ENCODE data around the gene IFNLR1. TPM values are rescaled to one million over a fixed set of nuclear protein-coding genes. Genes with fewer than 3 reads are reported as not detected.

IFNLR1 gene
- polyA plus RNA-seq, 1 donor (not counting 4 experiments of a cell fraction or from before 2014, with no cell fraction given), result 3.4 TPM

- FAIRE-seq (no peak), DNase-seq (ENCODE audit: low read depth, low spot score) (no peak)
- Histone ChIP-seq H3K9me1 (ENCODE audit: control insufficient read depth, extremely low read depth, insufficient read depth, low read length) (no peaks in the 10 kb centered on the region), H3K4me1 (ENCODE audit: control insufficient read depth, extremely low read depth, insufficient read depth, low read length) (peaks cover 27% of the 10 kb centered on the region), H3K27me3 (ENCODE audit: control insufficient read depth, extremely low read depth, insufficient read depth, low read length) (no peaks in the 10 kb centered on the region), H3K9ac (ENCODE audit: control insufficient read depth, extremely low read depth, insufficient read depth, low read length) (no peak overlapping the region), H3K36me3 (ENCODE audit: control insufficient read depth in 2 of 2, extremely low read depth in 1 of 2, insufficient read depth in 2 of 2, low read length in 2 of 2) (no peaks in the 10 kb centered on the region), H3K9me3 (ENCODE audit: control insufficient read depth, low read depth, low read length) (no peaks in the 10 kb centered on the region), H4K20me1 (ENCODE audit: control insufficient read depth, extremely low read depth, insufficient read depth, low read length) (no peaks in the 10 kb centered on the region), H3K27ac (ENCODE audit: control insufficient read depth, insufficient read depth, low read length) (no peak overlapping the region), H2AFZ (ENCODE audit: control insufficient read depth, low read length) (no peak overlapping the region), H3K4me2 (ENCODE audit: control insufficient read depth, extremely low read depth, insufficient read depth, low read depth, low read length) (no peak overlapping the region), H3K4me3 (ENCODE audit: control insufficient read depth in 2 of 3, extremely low read depth in 1 of 3, insufficient read depth in 2 of 3, low read depth in 1 of 3, low read length in 3 of 3) (no peak overlapping the region), H3K79me2 (ENCODE audit: control insufficient read depth, insufficient read depth, low read length) (no peaks in the 10 kb centered on the region)
- no peak for TF ChIP-seq EZH2 (IDR thresholded peaks at IDR 0.05; ENCODE audit: low read length)
- TF ChIP-seq CTCF (optimal IDR thresholded peaks at IDR 0.05 in 1 of 3, IDR thresholded peaks at IDR 0.05 in 1 of 3, conservative IDR thresholded peaks at IDR 0.05 in 1 of 3; ENCODE audit: extremely low read depth in 1 of 3, insufficient read depth in 2 of 3, low read length in 3 of 3), result no peak
- dilution Hi-C loops (cut with MboI; ENCODE audit: extremely low pct_ligation_motif_present, low sequenced_read_pairs), result no loop called here
Observed at GRCh38 chr1:24147816-24148215, 39.3 kb downstream of the IFNLR1 start.

DNA sequence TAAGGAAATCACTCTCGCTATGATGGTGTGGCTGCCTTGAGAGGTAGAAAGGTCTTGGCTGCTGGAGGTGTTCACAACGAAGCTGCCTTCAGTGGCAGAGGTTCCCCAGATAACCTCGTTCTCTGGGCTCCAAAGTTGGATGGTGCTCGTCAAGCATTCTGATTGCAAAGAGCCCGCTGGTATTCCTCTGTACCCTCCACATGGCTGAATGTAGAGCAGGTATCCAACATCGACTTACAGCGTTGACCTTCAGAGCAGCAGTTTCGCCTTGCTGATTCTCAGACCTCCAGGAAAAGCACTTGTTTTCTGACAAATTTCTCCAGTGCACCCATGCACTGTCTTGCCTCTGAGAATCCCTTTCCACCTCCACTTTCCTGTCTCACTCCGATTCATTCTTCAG, 39.9 kb downstream of the IFNLR1 start:
- DNase-seq (ENCODE audit: low read depth, low spot score) (no peak), FAIRE-seq (no peak)
- H3K9me1 ChIP-seq (ENCODE audit: control insufficient read depth, extremely low read depth, insufficient read depth, low read length), result no peaks in the 10 kb centered on the region
- H3K4me2 ChIP-seq (ENCODE audit: control insufficient read depth, extremely low read depth, insufficient read depth, low read depth, low read length), result no peak overlapping the region
- no peaks in the 10 kb centered on the region for H3K79me2 ChIP-seq (ENCODE audit: control insufficient read depth, insufficient read depth, low read length)
- no peak overlapping the region for H2AFZ ChIP-seq (ENCODE audit: control insufficient read depth, low read length)
- no peak overlapping the region for H3K4me3 ChIP-seq (ENCODE audit: control insufficient read depth in 2 of 3, extremely low read depth in 1 of 3, insufficient read depth in 2 of 3, low read depth in 1 of 3, low read length in 3 of 3)
- TF ChIP-seq CTCF (optimal IDR thresholded peaks at IDR 0.05 in 1 of 3, IDR thresholded peaks at IDR 0.05 in 1 of 3, conservative IDR thresholded peaks at IDR 0.05 in 1 of 3; ENCODE audit: extremely low read depth in 1 of 3, insufficient read depth in 2 of 3, low read length in 3 of 3), result no peak
- TF ChIP-seq EZH2 (IDR thresholded peaks at IDR 0.05; ENCODE audit: low read length), result no peak
- no peaks in the 10 kb centered on the region for H3K9me3 ChIP-seq (ENCODE audit: control insufficient read depth, low read depth, low read length)
- H4K20me1 ChIP-seq (ENCODE audit: control insufficient read depth, extremely low read depth, insufficient read depth, low read length), result no peaks in the 10 kb centered on the region
- H3K4me1 ChIP-seq (ENCODE audit: control insufficient read depth, extremely low read depth, insufficient read depth, low read length), result peaks cover 33% of the 10 kb centered on the region
- dilution Hi-C loops (cut with MboI; ENCODE audit: extremely low pct_ligation_motif_present, low sequenced_read_pairs), result no loop called here
- H3K27ac ChIP-seq (ENCODE audit: control insufficient read depth, insufficient read depth, low read length), result no peak overlapping the region
- no peaks in the 10 kb centered on the region for H3K27me3 ChIP-seq (ENCODE audit: control insufficient read depth, extremely low read depth, insufficient read depth, low read length)
- no peaks in the 10 kb centered on the region for H3K36me3 ChIP-seq (ENCODE audit: control insufficient read depth in 2 of 2, extremely low read depth in 1 of 2, insufficient read depth in 2 of 2, low read length in 2 of 2)
- H3K9ac ChIP-seq (ENCODE audit: control insufficient read depth, extremely low read depth, insufficient read depth, low read length), result no peak overlapping the region
